Omental fat pad (tissue), 4 donors: ENCODE data around the gene SLIT1. TPM values are rescaled to one million over a fixed set of nuclear protein-coding genes. Genes with fewer than 3 reads are reported as not detected.

ENCODE experiments used
- ATAC-seq: fragments of 150-250 bp; one replicate; pipeline ENCODE4 v1.9.1; 2016; ENCODE audit warnings: mild to moderate bottlenecking, moderate library complexity; ENCODE audit not compliant: low FRiP score
- DNase-seq: peaks from one replicate; pipeline ENCODE4 v3.0.0-alpha.2; 2019; ENCODE audit warnings: low spot score
- total RNA-seq, 4 donors: library from RNA; depleted of rRNA; stranded (reverse); fragments of >200 nt; gene quantifications; one replicate each; pipeline ENCODE4 v1.1.0, GENCODE V29; 2016
- TF ChIP-seq, protein P1 (sequence below), 3 donors: fragments of 450-650 bp; IDR thresholded peaks; one replicate each; pipeline ENCODE4 v1.5.1; 2016 to 2017; ENCODE audit warnings: antibody characterized with exemption in 3 of 3, mild to moderate bottlenecking in 3 of 3, moderate library complexity in 2 of 3

SLIT1 gene
- total RNA-seq, 4 donors from 2014 or later, result 0.12 to 1.1 (median 0.28) TPM

DNA sequence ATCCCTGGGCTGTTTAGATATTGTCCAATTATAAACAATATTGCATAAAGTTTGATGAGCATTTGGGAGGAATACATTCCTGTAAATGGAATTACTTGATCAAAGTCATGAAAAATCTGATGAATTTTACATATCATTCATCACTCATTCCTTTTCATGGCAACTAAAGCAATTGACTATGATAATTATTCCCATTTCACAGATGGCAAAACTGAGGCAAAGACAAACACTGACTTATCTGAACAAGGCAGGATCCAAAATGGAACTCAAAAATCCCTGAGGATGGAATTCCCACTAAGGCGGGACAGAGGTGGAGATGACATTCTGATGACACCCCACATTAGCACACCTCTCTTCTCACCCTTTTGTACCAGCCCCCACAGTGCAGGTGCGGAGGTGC lies 17.1 kb downstream of the SLIT1 start:
- DNase-seq, result no peak
- TF ChIP-seq, protein P1, sequence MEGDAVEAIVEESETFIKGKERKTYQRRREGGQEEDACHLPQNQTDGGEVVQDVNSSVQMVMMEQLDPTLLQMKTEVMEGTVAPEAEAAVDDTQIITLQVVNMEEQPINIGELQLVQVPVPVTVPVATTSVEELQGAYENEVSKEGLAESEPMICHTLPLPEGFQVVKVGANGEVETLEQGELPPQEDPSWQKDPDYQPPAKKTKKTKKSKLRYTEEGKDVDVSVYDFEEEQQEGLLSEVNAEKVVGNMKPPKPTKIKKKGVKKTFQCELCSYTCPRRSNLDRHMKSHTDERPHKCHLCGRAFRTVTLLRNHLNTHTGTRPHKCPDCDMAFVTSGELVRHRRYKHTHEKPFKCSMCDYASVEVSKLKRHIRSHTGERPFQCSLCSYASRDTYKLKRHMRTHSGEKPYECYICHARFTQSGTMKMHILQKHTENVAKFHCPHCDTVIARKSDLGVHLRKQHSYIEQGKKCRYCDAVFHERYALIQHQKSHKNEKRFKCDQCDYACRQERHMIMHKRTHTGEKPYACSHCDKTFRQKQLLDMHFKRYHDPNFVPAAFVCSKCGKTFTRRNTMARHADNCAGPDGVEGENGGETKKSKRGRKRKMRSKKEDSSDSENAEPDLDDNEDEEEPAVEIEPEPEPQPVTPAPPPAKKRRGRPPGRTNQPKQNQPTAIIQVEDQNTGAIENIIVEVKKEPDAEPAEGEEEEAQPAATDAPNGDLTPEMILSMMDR (IDR thresholded peaks at IDR 0.05), result no peak
- ATAC-seq, result no peak

DNA sequence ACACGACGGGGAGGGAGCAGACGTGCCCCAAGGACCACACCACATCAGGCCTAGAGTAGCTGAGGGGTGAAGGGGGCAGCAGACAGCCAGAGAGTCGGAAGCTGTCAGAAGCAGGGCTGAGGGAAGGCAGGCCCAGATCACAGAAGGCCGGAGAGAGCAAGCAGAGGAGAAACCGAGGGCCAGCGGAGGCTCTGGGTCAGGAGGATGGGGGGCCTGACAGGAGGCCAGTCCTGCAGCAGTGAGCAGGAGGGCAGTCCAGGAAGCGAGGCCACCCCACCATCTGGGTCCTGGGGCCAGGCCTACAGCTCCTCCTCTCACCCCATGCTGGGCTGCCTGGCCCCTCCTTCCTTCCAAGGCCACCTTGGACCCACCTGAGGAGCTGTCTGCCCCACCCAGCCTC lies 20.3 kb downstream of the SLIT1 start:
- TF ChIP-seq, protein P1 (IDR thresholded peaks at IDR 0.05), result no peak
- ATAC-seq (no peak), DNase-seq (no peak)

DNA sequence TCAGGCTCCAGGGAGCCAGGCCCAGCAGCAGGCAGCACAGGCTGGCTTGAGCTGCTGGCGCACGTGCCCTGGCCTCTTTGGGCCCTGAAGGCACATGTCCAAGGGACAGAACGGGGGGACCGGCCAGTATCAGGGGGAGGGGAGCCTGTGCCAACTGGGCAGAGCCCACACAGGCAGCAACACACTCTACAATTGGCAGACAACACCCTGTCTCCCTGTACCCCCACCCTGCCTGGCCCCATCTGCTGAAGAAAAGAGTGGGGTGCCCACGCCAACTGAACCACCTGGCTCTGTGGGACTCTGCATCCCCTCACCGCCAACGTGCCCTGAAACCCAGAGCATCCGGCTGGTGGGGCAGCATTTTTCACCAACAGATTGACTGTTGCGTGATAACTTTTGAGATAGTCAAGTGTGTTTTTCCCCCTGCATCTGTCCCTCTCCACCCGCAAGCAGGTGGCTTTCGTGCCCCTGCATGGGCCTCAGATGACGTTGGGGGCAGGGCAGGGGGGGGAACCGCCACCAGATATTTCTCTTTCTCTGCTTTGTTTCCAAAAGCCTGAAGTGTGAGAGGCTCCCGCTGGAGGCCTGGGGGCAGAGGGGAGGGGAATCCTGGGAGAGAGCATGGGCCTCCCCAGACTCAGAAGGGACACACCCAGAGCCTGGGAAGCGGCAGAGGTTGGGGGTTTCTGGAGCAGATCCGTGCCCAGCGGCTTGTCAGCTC lies 21.8 kb downstream of the SLIT1 start:
- no peak for ATAC-seq
- no peak for DNase-seq
- TF ChIP-seq, protein P1 (IDR thresholded peaks at IDR 0.05), result no peak

DNA sequence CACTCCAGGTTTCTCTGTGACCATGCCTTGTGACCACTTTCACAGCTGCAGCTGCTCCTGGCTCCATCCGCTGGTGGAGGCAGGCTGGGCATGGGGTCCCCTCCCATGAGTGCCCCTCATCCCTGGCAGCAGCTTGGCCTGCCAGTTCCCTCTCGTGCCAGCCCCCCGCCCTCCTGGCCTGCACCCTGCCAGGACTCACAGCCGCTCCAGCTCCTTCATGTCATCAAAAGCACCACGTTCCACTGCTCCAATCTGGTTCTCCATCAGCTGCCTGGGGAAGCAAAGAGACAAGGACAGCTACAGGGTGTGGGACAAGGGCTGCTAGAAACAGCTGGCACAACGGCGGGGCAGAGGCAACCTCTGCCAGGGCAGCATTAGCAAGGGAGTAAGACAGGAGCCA lies 22.6 kb downstream of the SLIT1 start:
- TF ChIP-seq, protein P1 (IDR thresholded peaks at IDR 0.05), result no peak
- ATAC-seq, result no peak
- no peak for DNase-seq

DNA sequence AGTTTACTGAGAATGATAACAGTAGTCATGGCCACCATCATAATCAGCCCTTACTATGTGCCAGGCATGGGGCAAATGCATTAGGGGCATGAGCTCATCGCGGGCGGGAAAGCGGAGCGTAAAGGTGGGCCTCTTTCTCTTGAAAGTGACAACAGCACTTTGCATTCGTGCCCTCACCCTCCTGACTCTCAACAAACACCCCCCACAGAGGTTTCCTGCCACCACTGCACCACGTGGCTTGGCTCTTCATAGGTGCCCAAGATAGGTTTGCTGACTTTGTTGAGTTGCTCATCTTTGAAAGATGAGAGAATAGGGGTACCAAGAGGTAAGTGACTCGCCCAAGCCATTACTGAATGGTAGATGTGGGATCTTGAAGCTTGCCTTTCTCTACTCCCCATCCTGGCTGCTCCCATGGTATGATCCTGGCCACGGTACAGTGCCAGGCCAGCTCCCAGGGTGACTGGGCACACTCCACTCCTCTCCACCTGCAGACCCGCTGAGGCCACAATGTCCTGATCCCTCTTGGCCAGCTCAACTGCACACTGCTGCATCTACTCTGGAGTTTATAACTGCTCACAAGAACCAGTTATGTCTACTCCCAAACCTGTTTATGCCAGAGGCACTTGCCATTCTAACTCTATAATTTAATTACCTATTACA lies 26.0 kb downstream of the SLIT1 start:
- ATAC-seq (no peak), DNase-seq (no peak)
- TF ChIP-seq, protein P1 (IDR thresholded peaks at IDR 0.05), result no peak

DNA sequence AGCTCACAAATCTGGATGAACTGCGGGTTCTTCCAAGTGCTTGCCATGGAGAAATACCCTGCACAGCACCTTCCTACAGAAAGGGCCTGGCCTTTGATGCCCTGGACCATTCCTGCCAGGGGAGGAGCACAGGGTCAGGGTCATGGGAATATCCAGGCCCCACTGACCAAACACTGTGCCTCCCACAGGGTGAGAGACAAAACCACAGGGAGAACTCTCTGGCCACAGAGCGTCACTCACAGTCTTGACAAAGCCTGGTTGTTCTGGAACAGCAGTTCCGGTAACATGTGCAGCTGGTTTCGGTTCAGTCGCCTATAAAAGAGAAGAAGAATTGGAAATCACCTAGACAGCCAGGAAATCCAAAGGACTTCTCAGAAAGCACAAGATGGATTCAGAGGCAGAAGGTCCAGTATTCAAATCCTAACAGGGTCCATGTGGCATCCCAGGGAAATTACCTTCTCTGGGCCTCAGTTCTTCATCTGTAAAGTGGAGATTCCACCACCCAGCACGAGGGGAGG lies 28.1 kb downstream of the SLIT1 start:
- TF ChIP-seq, protein P1 (IDR thresholded peaks at IDR 0.05), result no peak
- no peak for ATAC-seq
- DNase-seq, result no peak

DNA sequence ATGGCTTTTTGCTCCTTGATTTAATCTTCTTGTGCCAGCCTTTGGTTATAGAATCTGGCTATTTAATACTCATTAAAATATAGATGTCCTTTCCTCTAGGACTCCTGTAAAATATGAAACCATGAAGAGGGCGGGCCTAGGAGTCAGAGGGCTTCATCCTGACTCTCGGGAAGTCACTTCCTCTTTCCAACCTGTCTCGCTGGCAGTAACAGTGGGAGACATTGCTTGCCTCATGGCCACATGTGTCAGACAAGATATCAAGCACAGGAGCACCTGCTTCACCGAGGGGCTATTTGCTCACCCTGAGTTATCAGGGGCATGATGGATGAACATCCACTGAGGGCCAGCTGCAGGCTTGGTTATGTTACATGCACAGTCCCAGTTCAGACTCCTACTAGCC lies 31.0 kb downstream of the SLIT1 start:
- TF ChIP-seq, protein P1 (IDR thresholded peaks at IDR 0.05), result no peak
- no peak for ATAC-seq
- DNase-seq, result no peak
